ENCODE measurements around the gene PDE6A.

GRCh38 chr5:149881069-149881622, 63.4 kb downstream of the PDE6A start:
- TF ChIP-seq CTCF (IDR thresholded peaks at IDR 0.05) (no peak), POLR2A (IDR thresholded peaks at IDR 0.05) (no peak)

All from tibial nerve (tissue), 3 donors.